Naive B cell (primary cell): ENCODE measurements around the gene KIRREL3. TPM values are rescaled to one million over a fixed set of nuclear protein-coding genes. Genes with fewer than 3 reads are reported as not detected.

Experiments used
- ATAC-seq, 2 donors: fragments of 150-1000 bp; cut with Tn5 transposase; 2 replicates each; pipeline ENCODE4 v1.10.0; 2021; ENCODE audit warnings: low read depth in 2 of 2, mild to moderate bottlenecking in 2 of 2, moderate library complexity in 2 of 2
- DNase-seq: peaks from one replicate; pipeline ENCODE4 v3.0.0; 2022
- H3K27ac Mint-ChIP-seq, 6 donors: one replicate each; pipeline ENCODE4 v1.8.0; 2020 to 2022; ENCODE audit warnings: mild to moderate bottlenecking in 6 of 6, mixed read lengths in 6 of 6, moderate library complexity in 5 of 6, inconsistent platforms in 2 of 6
- H3K27me3 Mint-ChIP-seq, 3 donors: one replicate each; pipeline ENCODE4 v1.8.0; 2021 to 2022; ENCODE audit warnings: mixed read lengths in 3 of 3, mild to moderate bottlenecking in 1 of 3
- H3K36me3 Mint-ChIP-seq, 2 donors: one replicate each; pipeline ENCODE4 v1.8.0; 2020 to 2022; ENCODE audit warnings: mixed read lengths in 2 of 2, inconsistent platforms in 1 of 2, mild to moderate bottlenecking in 1 of 2
- H3K4me1 Mint-ChIP-seq, 3 donors: one replicate each; pipeline ENCODE4 v1.8.0; 2020 to 2022; ENCODE audit warnings: mixed read lengths in 3 of 3, inconsistent platforms in 1 of 3, mild to moderate bottlenecking in 1 of 3, moderate library complexity in 1 of 3
- H3K4me3 Mint-ChIP-seq, 8 donors: one replicate each; pipeline ENCODE4 v1.8.0; 2020 to 2022; ENCODE audit warnings: mild to moderate bottlenecking in 8 of 8, mixed read lengths in 8 of 8, moderate library complexity in 8 of 8, inconsistent platforms in 2 of 8
- H3K9me3 Mint-ChIP-seq, 7 donors: one replicate each; pipeline ENCODE4 v1.8.0; 2020 to 2022; ENCODE audit warnings: mixed read lengths in 7 of 7, mild to moderate bottlenecking in 5 of 7, inconsistent platforms in 2 of 7, moderate library complexity in 1 of 7
- polyA plus RNA-seq, 6 donors: library from polyadenylated mRNA; unstranded; fragments of 300-500 nt; fragmentation: Illumina TruSeq; gene quantifications; one replicate each; pipeline ENCODE4 v1.2.3, GENCODE V29; 2021; ENCODE audit warnings: low read depth in 6 of 6

KIRREL3 gene
- polyA plus RNA-seq, 6 donors from 2014 or later, result not detected

GRCh38 chr11:126713806-126714205 is 286.8 kb downstream of the KIRREL3 start:
- H3K27ac Mint-ChIP-seq, result no peak overlapping the region
- no peaks in the 10 kb centered on the region for H3K4me1 Mint-ChIP-seq
- H3K9me3 Mint-ChIP-seq, result peaks cover 0 to 5% (median under 1%) of the 10 kb centered on the region in 7 donors
- peaks cover 24 to 41% (median 34%) of the 10 kb centered on the region in 3 donors for H3K27me3 Mint-ChIP-seq
- no peaks in the 10 kb centered on the region for H3K36me3 Mint-ChIP-seq
- H3K4me3 Mint-ChIP-seq, result no peak overlapping the region
- ATAC-seq, result no peak
- no peak for DNase-seq

GRCh38 chr11:126711977-126712625 is 288.5 kb downstream of the KIRREL3 start:
- no peak for ATAC-seq
- Mint-ChIP-seq H3K27ac (no peak overlapping the region), H3K27me3 (peaks cover 24 to 44% (median 37%) of the 10 kb centered on the region in 3 donors), H3K4me3 (no peak overlapping the region), H3K36me3 (no peaks in the 10 kb centered on the region), H3K9me3 (peaks cover 0 to 9% (median 3%) of the 10 kb centered on the region in 7 donors), H3K4me1 (no peaks in the 10 kb centered on the region)
- no peak for DNase-seq

GRCh38 chr11:126710804-126711399 is 289.7 kb downstream of the KIRREL3 start:
- no peak for ATAC-seq
- H3K4me1 Mint-ChIP-seq, result no peaks in the 10 kb centered on the region
- H3K9me3 Mint-ChIP-seq, result peaks cover 0 to 9% (median 3%) of the 10 kb centered on the region in 7 donors
- peaks cover 24 to 44% (median 34%) of the 10 kb centered on the region in 3 donors for H3K27me3 Mint-ChIP-seq
- no peak overlapping the region for H3K4me3 Mint-ChIP-seq
- DNase-seq, result no peak
- no peak overlapping the region for H3K27ac Mint-ChIP-seq
- no peaks in the 10 kb centered on the region for H3K36me3 Mint-ChIP-seq

GRCh38 chr11:126707498-126707897 is 293.1 kb downstream of the KIRREL3 start:
- Mint-ChIP-seq H3K27me3 (peaks cover 13 to 24% (median 19%) of the 10 kb centered on the region in 3 donors), H3K27ac (no peak overlapping the region), H3K4me1 (no peaks in the 10 kb centered on the region), H3K4me3 (no peak overlapping the region), H3K9me3 (peaks cover 0 to 5% (median 3%) of the 10 kb centered on the region in 7 donors), H3K36me3 (no peaks in the 10 kb centered on the region)
- DNase-seq, result no peak
- ATAC-seq, result no peak

GRCh38 chr11:126704096-126704495 is 296.5 kb downstream of the KIRREL3 start:
- Mint-ChIP-seq H3K9me3 (peaks cover 0 to 5% (median 3%) of the 10 kb centered on the region in 7 donors), H3K4me3 (no peak overlapping the region), H3K36me3 (no peaks in the 10 kb centered on the region), H3K27me3 (peaks cover 0 to 12% (median 9%) of the 10 kb centered on the region in 3 donors), H3K27ac (no peak overlapping the region), H3K4me1 (no peaks in the 10 kb centered on the region)
- no peak for ATAC-seq
- DNase-seq, result no peak

- no peaks in the 10 kb centered on the region for H3K36me3 Mint-ChIP-seq
- H3K4me3 Mint-ChIP-seq, result no peak overlapping the region
- no peak overlapping the region for H3K27ac Mint-ChIP-seq
- ATAC-seq (no peak), DNase-seq (no peak)
- no peaks in the 10 kb centered on the region for H3K4me1 Mint-ChIP-seq
- peaks cover 0 to 8% (median 6%) of the 10 kb centered on the region in 3 donors for H3K27me3 Mint-ChIP-seq
- H3K9me3 Mint-ChIP-seq, result peaks cover 0 to 5% (median 1%) of the 10 kb centered on the region in 7 donors
Observed at GRCh38 chr11:126703662-126704061, 296.9 kb downstream of the KIRREL3 start.

- no peak for ATAC-seq
- no peak overlapping the region for H3K4me3 Mint-ChIP-seq
- DNase-seq, result no peak
Observed at GRCh38 chr11:126702987-126703386, 297.6 kb downstream of the KIRREL3 start.

GRCh38 chr11:126702165-126702720 is 298.3 kb downstream of the KIRREL3 start:
- DNase-seq (no peak), ATAC-seq (no peak)
- H3K27ac Mint-ChIP-seq, result no peak overlapping the region
- H3K9me3 Mint-ChIP-seq, result peaks cover 0 to 1% (median 0%) of the 10 kb centered on the region in 7 donors
- H3K4me1 Mint-ChIP-seq, result no peaks in the 10 kb centered on the region
- H3K4me3 Mint-ChIP-seq, result no peak overlapping the region
- H3K27me3 Mint-ChIP-seq, result peaks cover 0 to 13% (median 6%) of the 10 kb centered on the region in 3 donors
- H3K36me3 Mint-ChIP-seq, result no peaks in the 10 kb centered on the region

More at GRCh38 chr11:126702987-126703386, 297.6 kb downstream of the KIRREL3 start:
- Mint-ChIP-seq H3K36me3 (no peaks in the 10 kb centered on the region), H3K27ac (no peak overlapping the region), H3K4me1 (no peaks in the 10 kb centered on the region), H3K27me3 (peaks cover 0 to 9% (median 6%) of the 10 kb centered on the region in 3 donors), H3K9me3 (peaks cover 0 to 4% (median 0%) of the 10 kb centered on the region in 7 donors)

- peaks cover 0 to 5% of the 10 kb centered on the region in 2 donors for H3K36me3 Mint-ChIP-seq
- peaks cover 0 to 18% (median 7%) of the 10 kb centered on the region in 3 donors for H3K27me3 Mint-ChIP-seq
Observed at GRCh38 chr11:126701520-126701897, 299.1 kb downstream of the KIRREL3 start.

GRCh38 chr11:126700768-126701519 is 299.6 kb downstream of the KIRREL3 start:
- DNase-seq, result no peak
- peaks cover 0 to 11% (median 4%) of the 10 kb centered on the region in 7 donors for H3K9me3 Mint-ChIP-seq
- no peaks in the 10 kb centered on the region for H3K4me1 Mint-ChIP-seq
- no peak overlapping the region for H3K27ac Mint-ChIP-seq
- H3K27me3 Mint-ChIP-seq, result peaks cover 0 to 24% (median 13%) of the 10 kb centered on the region in 3 donors
- no peak overlapping the region for H3K4me3 Mint-ChIP-seq
- ATAC-seq, result no peak
- peaks cover 0 to 9% of the 10 kb centered on the region in 2 donors for H3K36me3 Mint-ChIP-seq

More at GRCh38 chr11:126701520-126701897, 299.1 kb downstream of the KIRREL3 start:
- no peaks in the 10 kb centered on the region for H3K4me1 Mint-ChIP-seq
- peaks cover 0 to 6% (median 3%) of the 10 kb centered on the region in 7 donors for H3K9me3 Mint-ChIP-seq
- no peak overlapping the region for H3K27ac Mint-ChIP-seq
- H3K4me3 Mint-ChIP-seq, result no peak overlapping the region
- ATAC-seq (no peak), DNase-seq (no peak)

- H3K4me3 Mint-ChIP-seq, result no peak overlapping the region
- H3K27me3 Mint-ChIP-seq, result peaks cover 0 to 25% (median 13%) of the 10 kb centered on the region in 3 donors
- no peaks in the 10 kb centered on the region for H3K4me1 Mint-ChIP-seq
- DNase-seq (no peak), ATAC-seq (no peak)
- peaks cover 0 to 11% (median 3%) of the 10 kb centered on the region in 7 donors for H3K9me3 Mint-ChIP-seq
- no peak overlapping the region for H3K27ac Mint-ChIP-seq
- H3K36me3 Mint-ChIP-seq, result peaks cover 0 to 9% of the 10 kb centered on the region in 2 donors
Observed at GRCh38 chr11:126698576-126698975, 302.0 kb downstream of the KIRREL3 start.

- no peak overlapping the region for H3K27ac Mint-ChIP-seq
- H3K4me1 Mint-ChIP-seq, result no peaks in the 10 kb centered on the region
- no peak overlapping the region for H3K4me3 Mint-ChIP-seq
- H3K36me3 Mint-ChIP-seq, result peaks cover 0 to 9% of the 10 kb centered on the region in 2 donors
- no peak for ATAC-seq
- peaks cover 0 to 11% (median 3%) of the 10 kb centered on the region in 7 donors for H3K9me3 Mint-ChIP-seq
- H3K27me3 Mint-ChIP-seq, result peaks cover 0 to 25% (median 13%) of the 10 kb centered on the region in 3 donors
- no peak for DNase-seq
Observed at GRCh38 chr11:126697936-126698335, 302.6 kb downstream of the KIRREL3 start.

GRCh38 chr11:126696982-126697381 is 303.6 kb downstream of the KIRREL3 start:
- H3K27me3 Mint-ChIP-seq, result peaks cover 0 to 25% (median 13%) of the 10 kb centered on the region in 3 donors
- no peak for ATAC-seq
- peak overlapping the region in 1 of 8 donors; percentile 8 for H3K4me3 Mint-ChIP-seq
- peaks cover 0 to 11% (median 3%) of the 10 kb centered on the region in 7 donors for H3K9me3 Mint-ChIP-seq
- H3K36me3 Mint-ChIP-seq, result peaks cover 0 to 9% of the 10 kb centered on the region in 2 donors
- H3K4me1 Mint-ChIP-seq, result no peaks in the 10 kb centered on the region
- H3K27ac Mint-ChIP-seq, result no peak overlapping the region
- DNase-seq, result no peak
